NCI-H2081 (cell line): ENCODE results near the gene FLRT1.

Experiments used
- DNase-seq, 2 experiments: peaks; one replicate each; lab custom pipeline; 2025; lab: John Stamatoyannopoulos, UW

Gene FLRT1

DNA sequence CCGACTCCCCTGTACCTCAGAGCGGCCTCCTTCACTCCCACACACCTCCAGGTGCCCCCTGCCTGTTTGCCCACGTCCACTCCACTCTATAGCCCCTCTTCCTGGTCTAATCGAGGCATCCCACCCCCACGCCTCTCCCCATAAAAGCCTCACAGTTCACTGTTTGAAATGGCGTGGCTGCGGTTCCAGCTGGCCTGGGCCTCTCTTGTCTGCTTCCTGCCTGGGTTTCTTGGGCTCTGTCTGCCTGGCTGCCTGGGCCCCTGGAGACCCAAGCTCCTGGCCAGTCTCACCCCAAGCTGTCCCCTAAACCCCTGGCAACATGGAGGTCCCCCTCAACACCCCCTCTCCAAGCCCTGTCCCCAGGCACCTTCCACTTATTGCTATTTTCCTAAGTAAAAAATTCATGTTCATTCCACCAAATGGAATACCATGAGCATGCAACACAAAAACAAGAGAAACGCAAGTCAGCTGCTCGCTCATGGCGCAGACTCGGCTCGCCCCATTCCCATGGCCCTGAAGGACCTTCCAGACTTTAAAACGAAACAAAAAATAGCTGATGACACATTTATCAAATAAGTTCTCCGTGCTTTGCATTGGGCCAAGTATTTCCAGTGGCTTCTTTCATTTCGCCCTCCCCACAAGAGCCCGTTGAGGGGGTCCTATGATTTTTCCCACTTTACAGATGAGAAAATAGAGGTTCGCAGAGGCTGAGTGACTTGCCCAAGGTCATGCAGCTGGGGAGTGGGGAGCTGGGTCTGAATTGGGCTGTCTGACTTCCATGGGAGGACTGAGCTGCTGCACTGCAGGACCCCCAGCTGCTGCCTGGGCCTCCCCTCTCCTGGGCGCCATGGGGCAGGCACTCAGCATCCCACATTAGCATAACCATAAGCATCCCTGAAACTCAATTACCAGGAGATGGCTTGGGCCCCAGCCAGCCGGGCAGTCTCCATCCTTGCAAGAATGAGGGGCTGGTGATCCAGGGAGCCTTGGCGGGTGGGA, 11.7 kb upstream of the FLRT1 start:
- DNase-seq = no peak

DNA sequence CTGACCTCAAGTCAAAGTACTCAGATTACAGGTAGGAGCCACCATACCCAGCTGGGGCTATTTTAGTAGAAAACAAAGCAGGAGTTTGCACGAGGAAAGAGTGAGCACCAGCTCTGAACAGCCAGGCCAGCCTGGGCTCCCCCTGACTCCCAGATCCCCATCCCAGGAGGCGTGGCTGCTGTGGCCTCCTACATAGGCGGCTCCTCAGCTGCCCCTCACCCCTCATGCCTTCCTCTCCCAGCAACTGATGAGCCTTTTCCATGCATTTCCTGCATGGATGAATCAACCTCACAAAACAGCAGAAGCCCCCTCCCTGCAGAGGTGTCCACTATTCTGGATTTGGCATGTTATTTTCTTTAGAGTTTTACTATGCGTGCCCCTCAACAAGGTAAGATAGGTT, 10.5 kb upstream of the FLRT1 start:
- no peak for DNase-seq

DNA sequence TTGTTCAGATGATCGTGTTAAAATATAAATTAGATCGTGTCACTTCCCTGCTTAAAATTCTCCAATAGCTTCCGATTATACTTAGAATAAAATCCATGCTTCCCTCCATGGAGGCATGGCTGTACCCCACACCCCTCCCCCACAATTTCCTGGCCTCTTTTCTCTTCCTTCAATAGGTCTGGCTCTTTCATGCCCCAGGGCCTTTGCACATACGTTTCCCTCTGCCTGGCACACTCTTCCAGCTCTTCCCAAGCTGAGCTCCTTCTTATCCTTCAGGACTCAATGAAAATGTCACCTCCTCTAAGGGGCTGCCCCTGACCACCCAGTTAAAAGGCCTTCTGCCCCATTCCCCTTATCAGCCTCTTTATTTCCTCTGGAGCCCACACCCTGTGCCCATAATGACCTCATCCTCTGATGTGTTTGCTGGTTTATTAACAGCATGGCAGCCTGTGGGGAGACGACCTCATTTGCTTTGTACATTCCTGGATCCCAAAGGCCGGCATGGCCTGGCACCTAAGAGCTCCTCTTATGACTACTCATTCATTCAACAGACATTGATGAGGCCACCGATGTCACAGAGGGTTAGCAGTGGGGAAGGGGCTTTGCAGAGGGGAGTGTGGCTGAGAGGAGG, 9.0 kb upstream of the FLRT1 start:
- no peak for DNase-seq

DNA sequence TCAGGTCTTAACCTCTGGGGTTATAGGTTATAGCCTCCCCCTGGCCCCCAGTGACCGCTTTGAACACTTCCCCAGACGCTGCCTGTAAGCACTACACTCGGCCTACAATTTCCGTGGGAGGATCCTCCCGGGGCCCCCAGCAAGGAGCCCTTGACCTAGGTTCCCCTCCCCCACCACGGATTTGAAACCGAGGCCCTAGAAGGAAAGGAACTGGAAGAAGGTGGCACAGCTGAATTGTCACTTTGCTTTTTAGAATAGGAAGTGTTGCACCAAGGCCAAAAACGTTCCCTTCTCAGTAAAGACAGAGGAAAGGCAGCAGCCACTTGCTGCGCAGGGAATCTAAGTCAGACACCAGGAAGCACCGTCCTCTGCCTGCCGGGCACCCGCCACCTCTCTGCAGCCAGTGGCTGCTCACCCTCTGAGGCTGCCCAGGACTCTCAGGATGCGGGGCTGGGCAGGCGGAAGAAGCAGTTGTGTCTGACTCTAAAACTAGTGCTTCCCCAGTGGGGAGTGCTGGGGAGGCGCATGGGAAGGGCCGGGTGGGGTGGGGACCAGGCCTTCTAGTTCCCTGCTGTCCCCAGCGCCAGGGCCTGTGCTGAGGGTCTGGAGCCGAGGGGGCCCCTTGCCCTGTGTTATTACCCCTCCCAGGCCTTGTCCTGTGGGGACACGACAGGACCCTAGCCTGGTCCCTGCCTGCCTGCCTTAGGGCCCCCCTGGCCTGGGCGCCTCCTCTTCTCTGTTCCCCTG, 7.9 kb upstream of the FLRT1 start:
- no peak for DNase-seq

DNA sequence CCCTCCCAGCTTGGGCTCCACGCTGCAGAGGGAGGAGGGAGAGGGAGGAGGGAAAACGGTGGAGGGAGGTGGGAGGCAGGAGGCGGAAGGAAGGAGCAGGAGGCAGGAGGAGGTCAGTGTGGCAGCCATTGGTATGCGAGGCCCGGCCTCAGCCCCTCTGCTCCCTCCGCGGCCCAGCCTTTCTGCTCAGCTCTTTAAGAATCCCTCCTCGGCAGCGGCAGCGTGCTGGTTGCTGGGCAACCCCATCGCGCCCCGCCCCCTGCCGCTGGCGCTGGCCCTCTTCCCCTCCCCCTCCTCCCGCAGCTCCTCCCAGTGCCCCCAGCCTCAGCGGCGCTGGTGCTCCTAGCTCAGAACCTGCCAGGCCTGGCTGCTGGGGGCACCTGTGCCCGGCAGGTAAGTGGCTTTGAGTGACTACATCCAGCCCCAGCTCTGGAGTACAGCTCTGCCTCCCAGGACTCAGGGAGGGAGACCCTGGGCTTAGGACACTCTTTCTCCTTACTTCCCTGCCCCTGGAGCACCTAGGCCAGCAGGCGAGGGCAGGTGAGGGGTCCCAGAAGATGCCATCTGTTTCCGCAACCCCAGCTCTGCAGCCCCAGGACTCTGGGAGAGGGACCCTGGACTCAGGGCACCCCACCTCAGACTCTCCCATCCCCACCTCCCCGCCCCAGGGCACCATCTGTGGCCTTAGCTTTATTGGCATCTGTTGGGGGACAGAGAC, 7.2 kb upstream of the FLRT1 start:
- no peak for DNase-seq

DNA sequence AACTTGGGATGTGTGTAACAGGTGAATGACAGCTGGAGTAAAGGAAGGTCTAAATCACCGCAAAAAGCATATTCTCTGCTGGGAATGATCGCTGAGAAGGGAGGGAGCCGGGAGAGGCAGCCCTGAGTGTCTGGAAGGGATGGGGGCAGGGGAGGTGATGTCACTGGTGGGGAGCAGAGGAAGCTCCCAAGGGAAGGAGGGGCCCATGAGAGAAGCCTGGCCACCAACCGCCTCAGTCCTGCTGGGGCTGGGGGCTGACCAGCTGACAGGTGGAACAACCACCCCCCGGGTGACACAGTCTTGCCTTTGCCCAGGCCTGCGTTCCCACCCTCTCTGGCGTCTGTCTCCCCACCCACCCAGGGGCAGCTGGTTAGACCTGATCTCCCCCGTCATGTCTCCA, 6.0 kb upstream of the FLRT1 start:
- no peak for DNase-seq

DNA sequence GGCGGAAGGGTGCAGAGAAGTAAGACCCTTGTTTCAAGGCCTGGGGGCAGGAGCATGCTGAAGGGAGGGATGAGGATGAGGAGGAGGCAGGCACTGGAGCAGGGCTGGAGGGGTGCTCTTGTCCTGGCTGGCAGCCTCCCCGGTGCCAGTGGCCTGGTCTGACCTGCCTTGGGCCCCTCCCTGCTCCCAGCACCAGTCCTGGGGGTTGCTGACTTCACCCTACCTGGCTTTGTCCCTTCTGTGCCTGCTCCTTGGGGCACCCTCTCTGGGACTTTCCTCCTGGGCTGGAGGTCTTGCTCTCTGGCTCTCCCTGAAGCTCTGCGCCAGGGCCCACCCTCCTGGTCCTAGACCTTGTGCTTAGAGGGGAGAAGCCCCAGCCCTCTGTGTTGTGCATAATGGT, 4.7 kb upstream of the FLRT1 start:
- no peak for DNase-seq

DNA sequence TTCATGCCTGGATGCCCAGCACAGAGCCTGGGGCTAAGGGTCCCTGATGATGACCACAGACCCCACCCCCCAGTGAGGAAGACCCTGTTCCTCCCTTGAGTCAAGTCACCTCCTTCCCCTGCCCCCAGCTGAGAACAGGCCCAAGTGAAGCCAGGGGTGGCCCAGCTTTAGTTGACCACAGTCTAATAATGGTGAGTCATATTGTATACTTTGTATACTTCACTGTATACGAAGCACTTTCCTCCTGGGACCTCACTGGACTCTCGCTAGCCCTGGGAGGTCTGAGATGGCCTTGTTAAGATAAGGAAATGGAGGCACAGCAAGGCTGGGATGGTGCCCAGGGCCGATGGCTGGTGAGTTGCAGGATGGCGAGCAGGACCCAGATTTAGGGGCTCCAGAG, 3.7 kb upstream of the FLRT1 start:
- DNase-seq = no peak

DNA sequence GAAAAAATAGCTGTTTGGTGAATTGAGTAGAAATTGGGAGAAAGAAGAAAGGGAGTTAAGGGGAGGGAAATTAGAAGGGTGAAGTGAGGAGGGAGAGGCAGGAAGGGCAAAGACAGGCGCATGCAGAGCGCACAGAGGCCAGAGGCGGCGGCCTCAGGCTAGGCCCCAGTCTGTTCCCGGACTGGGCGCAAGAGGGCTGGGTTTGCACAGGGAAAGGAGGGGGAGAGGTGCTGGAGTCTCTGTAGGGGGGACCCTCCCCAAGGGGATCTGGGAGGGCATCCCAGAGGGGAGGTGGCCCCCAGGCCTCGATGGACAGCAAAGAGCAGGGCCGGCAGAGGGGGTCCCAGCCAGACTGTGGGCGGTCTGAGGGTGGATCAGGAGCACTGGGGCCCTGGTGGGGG, 1.3 kb upstream of the FLRT1 start:
- no peak for DNase-seq

DNA sequence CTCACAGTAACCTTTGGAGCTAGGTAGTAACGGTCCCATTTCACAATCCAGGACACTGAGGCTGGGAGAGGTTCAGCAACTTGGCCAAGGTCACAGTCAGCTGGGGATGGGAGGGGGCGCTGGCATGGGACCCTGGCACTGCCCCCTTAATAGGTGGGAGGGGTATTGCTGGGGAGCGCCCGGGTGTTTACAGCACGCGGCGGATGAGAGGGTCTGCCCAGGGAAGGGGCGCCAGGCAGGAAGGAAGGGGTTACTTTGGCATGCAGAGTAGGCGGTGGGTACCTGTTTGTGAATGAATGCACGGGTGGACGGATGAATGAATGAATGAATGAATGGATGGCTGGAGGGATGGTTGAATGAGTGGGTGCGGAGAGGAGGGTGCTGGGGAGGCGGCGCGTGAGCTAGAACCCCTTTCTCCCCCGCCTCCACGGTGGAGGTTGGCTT, 628 bp upstream of the FLRT1 start:
- no peak for DNase-seq

DNA sequence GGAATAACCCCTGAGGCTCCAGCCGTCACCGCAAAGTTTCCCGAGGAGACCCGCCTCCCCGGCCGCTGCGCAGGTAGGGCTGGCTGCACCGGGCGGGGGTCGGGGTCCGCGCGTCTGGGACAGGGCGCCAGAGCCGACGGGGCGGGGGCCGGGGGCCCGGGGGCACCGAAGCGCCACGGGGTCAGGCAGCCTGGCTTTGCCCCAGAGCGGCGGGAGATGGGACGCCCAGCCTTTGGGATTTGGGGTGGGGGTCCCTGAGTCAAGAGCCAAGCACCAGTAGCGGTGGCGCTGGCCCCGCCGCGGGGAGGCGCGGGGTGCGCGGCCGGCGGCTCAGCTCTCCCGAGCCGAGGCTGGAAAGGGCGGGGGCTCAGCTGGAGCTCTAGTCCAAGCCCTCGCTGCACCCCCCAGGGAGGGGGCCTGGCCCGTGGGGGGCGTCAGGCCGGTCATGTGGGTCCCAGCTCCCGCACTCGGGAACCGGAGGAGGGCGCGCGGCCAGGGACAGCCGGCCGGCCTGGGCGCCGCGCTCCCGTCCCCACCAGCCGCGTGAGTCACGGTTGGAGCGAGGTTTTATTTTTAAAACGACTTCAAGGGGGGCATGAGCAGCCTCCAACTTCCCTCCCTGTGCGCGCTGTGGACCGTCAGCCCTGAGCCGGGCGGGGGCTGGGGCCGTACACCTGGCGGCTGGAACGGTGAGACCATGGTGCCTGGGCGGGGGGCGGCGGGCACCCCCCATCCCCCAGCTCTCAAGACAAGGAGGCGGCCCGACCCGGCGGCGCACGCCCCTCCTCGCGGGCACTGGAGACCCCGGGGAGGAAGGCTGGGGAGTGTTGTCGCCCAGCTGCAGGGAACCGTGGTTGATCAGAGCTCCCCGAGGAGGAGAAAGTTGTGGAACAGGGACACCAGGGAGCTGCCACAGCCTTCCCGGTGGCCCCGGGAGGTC, 626 bp downstream of the FLRT1 start:
- peak; percentile 25 to 33 for DNase-seq

DNA sequence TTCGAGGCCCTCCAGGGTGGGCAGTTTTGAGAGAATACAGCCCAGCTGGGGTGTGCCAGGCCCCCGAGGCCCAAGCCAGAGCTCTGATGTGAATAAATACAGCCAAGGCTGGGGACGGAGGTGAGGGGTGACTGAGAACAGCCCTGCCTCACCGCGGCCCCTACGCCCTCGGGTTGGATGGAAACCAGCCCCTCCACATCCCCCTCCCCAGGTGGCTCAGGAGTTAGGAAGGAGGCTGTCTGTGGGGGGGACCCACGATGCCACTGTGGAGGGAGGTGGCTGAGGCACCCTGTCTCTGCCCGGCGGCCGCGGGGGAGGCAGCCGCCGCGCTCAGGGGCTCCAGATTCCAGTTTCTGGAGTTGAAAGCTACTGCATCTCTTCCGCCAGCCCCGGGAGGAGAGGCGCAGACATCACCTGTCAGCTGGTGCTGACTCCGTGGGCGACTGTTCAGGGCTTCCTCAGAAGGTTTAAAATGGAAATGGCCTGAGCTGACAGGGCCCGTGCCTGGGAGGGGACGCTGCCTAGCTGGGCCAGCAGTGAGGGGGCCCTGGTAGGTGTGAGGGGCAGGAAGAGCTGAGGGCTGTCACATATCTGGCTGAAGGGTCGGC, 1.4 kb downstream of the FLRT1 start:
- DNase-seq = peak in 1 of 2 experiments; percentile 23

DNA sequence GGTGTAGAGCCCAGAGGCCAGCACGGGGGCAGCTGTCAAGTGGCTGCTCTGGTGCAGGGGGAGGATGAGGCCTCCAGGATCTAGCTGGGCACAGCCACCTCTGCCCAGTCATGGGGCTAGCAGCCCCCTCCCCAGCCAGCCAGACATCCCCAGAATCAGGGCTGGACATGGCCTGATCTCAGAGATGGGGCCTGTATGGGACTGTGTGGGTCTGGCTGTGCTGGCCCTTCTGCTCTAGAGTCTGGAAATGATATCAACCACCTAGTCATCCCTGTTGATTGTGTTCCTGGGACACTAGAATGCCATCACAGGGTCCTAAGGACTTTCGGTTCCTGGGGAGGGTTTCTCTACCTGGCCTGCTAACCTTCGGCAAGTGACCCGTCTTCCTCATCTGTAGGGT, 2.8 kb downstream of the FLRT1 start:
- no peak for DNase-seq

DNA sequence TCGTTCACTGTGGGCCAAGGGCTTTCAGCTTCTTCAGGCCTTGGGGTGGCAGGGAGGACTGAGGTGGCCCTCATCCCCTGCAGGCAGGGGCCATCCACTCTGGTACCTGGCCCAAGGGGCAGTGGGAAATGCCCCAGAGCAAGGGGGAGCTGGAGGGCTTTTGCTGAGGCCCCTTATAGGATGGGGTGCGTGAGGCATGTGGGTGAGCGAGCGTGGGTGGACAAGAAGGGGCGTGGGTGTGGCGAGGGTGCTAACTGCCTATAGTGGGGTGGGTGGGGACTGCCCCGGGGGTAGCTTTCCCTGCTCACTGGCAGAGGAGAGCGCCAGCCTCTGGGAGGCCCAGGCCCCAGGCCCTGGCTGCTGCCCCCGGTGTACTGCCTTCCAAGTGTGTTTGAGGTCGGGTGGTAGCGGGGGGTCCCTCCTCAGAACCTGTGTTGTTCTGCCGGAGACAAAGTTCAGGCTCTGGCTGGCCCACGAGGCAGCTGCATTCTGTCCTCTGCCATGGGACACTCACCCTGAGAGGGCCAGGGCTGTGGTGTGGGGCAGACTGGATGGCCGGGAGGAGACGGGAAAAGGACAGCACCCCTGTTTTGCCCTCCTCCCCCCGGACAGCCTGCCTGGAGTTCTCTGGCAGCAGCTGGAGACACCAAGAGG, 3.4 kb downstream of the FLRT1 start:
- no peak for DNase-seq

DNA sequence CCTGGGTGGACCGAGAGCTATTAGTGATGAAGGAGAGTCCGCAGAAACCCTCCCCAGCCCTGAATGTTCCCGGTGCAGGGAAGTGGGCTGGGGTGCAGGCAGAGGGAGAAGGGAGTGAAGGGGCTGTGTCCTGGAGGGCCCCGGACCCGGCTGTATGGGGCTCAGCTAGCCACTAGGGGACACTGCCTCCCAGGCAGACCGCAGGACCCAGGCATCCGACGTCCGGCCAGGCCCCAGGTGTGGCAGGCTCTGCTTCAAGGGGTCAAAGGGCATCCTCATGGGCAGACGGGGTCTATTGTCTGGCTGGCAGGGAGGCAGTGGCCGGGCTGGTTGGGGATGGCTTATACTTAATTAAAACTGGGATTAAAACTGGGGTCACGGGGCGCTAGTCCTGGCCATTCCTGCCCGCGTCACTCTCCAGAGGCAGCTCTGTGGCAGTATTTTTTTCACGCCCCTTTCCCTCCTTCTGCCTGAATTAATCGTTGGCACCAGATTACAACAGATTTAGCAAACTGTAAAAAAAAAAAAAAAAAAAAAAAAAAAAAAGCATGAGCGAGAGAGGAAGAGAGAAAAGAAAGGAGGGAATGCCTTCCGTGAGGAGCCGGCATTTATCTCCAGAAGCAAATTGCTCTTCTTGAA, 5.1 kb downstream of the FLRT1 start:
- no peak for DNase-seq

DNA sequence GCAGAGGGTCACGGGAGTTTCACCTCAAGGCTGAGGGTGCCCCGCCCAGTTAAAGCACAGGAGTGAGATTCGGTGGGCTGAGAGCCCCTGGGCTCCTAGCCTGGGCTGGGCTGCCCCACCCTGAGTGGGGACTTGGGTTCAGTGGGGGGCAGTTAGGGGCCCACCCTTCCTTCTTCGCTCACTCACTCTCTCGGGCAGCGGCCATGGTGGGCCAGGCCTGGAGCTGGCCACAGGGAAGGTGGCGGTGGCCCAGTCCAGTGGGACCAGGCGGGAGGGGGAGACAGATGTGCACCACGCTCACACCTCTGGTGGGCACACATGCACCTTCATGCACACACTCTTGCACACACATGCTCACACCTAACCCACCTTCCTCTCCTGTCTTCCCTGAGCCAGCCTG, 6.1 kb downstream of the FLRT1 start:
- DNase-seq = no peak

DNA sequence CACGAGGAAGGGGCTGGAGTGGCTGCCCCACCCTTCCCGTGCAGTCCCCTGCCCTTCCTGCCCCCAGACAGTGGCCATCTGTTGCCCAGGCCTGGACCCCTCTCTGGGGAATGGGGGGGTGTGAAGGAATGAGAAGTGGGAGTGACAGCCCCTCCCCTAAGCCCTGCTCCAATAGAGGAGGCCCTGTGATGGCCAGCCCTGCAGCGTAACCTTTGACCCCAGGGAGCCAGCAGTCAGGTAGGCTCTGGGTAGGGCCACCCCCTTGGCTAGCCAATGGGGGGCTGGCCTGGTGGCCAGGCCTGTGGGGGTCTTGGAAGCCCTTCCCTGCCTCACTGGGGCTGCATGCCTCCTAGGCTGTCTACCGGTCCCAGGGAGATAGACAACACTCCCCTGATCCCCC, 6.6 kb downstream of the FLRT1 start:
- DNase-seq = no peak

DNA sequence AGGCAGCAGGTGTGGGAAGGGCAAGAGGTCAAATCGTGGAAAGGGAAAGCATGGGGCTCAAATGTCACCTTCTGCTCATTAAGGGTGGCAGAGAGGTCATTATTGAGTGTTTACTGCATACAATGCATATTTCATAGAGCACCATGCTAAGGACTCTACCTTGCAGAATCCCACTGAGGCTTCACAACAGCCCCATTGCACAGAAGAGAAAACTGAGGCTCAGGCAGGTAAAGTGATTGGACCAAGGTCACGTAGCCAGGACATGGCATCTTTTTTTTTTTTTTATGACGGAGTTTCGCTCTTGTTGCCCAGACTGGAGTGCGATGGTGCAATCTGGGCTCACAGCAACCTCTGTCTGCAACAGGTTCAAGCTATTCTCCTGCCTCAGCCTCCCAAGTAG, 7.8 kb downstream of the FLRT1 start:
- DNase-seq = no peak

DNA sequence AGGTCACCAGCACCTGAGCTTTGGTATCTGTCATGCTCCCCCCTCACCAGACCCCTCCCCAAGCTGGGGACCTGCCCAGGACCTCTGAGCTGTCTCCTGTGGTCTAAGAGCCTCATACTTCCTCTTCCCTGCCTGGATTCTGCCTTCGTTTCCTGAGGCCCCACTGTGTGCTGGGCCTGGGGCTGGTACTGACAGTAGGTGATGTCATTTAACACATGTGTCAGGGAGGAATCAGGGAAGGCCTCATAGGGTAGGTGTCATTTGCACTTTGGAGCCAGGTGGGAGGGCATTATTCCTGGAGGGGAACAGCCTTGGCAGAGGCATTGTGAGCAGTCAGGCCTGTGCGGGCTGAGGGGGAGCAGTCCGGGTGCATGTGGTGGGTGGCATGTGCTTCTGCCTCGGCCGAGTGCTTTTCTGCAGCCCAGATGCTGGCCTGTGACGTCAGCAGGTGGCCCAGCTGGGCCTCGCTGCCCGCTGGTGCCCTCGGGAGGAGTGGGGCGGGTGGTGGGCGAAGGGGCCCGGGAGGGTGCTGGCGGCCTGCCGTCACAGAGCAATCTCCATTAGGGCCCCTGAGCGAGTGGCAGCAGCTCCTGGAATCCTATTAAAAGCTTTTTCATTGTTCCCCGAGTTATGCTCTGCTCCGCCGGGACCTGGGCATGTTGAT, 9.1 kb downstream of the FLRT1 start:
- DNase-seq = peak; percentile 66 to 80
